Osteoblast (primary cell): ENCODE data around the gene AQP12A. TPM values are rescaled to one million over a fixed set of nuclear protein-coding genes. Genes with fewer than 3 reads are reported as not detected.

ENCODE experiments used
- DNase-seq: peaks from one replicate; pipeline ENCODE4 v3.0.0; 2011; ENCODE audit warnings: low spot score, mixed read lengths; ENCODE audit not compliant: insufficient read length; ENCODE audit errors: missing footprints
- H2AFZ ChIP-seq: 2 replicates; pipeline ENCODE4 v1.6.0; 2011; ENCODE audit warnings: mild to moderate bottlenecking, low read length
- H3K27ac ChIP-seq: 2 replicates; pipeline ENCODE4 v1.5.1; 2011; ENCODE audit warnings: mild to moderate bottlenecking, low read depth, low read length, moderate library complexity
- H3K27me3 ChIP-seq: 2 replicates; pipeline ENCODE4 v1.6.0; 2012; ENCODE audit warnings: mild to moderate bottlenecking, control low read depth, inconsistent platforms, low read length, moderate library complexity; ENCODE audit not compliant: insufficient read depth
- H3K36me3 ChIP-seq: 2 replicates; pipeline ENCODE4 v1.5.1; 2011; ENCODE audit warnings: mild to moderate bottlenecking, low read length, control low read depth, moderate library complexity; ENCODE audit not compliant: insufficient read depth
- H3K4me1 ChIP-seq: 2 replicates; pipeline ENCODE4 v1.5.1; 2011; ENCODE audit warnings: mild to moderate bottlenecking, low read length, control low read depth, moderate library complexity; ENCODE audit not compliant: insufficient read depth
- H3K4me2 ChIP-seq: 2 replicates; pipeline ENCODE4 v1.6.0; 2011; ENCODE audit warnings: mild to moderate bottlenecking, low read length; ENCODE audit not compliant: insufficient read depth
- H3K4me3 ChIP-seq: fragments of 200-600 bp; sonication (generic); 3 replicates; pipeline ENCODE4 v1.5.1; 2012; ENCODE audit warnings: mild to moderate bottlenecking, low read length, inconsistent platforms; ENCODE audit not compliant: insufficient read depth
- H3K79me2 ChIP-seq: 2 replicates; pipeline ENCODE4 v1.6.0; 2012; ENCODE audit warnings: mild to moderate bottlenecking, low read length, control low read depth, inconsistent platforms; ENCODE audit not compliant: insufficient read depth
- H3K9me3 ChIP-seq: 2 replicates; pipeline ENCODE4 v1.5.1; 2011; ENCODE audit warnings: low read depth, low read length, control low read depth
- H4K20me1 ChIP-seq: 2 replicates; pipeline ENCODE4 v1.6.0; 2012; ENCODE audit warnings: mild to moderate bottlenecking, low read length, control low read depth; ENCODE audit not compliant: insufficient read depth
- total RNA-seq: library from RNA; depleted of rRNA; stranded (reverse); fragments of >200 nt; gene quantifications from 2 replicates; pipeline ENCODE4 v1.2.3, GENCODE V29; 2012
- TF ChIP-seq, protein P1 (sequence below): IDR thresholded peaks from 2 replicates; pipeline ENCODE4 v1.5.1; 2011; ENCODE audit warnings: mild to moderate bottlenecking, low read depth, low read length, moderate library complexity; ENCODE audit errors: extremely low read depth

AQP12A gene
- total RNA-seq, 1 donor = not detected

DNA sequence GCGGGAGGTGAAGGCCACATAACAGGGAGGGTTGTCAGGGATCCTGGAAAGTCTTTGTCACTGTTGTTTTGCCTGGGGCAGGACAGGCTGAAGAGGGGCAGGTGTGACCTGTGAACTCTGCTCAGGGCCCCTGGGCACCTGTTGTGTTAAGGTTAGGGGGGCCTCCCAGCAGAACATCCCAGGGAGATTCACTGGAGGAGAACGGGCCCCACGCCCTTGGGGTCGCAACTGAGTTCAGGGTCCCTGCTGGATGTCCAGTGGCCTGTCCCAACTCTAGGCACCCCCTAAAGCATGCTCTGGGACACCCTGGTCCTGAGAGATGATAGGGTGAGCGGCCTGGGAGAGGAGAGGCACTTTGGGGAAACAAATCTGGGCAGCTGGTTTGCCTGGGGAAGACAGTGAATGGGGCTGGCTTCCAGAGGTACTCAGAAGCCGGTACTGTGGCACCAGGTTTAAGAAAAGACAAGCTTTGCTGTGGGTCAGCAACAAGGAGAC lies 43.5 kb upstream of the AQP12A start:
- H3K79me2 ChIP-seq = no peaks in the 10 kb centered on the region
- H3K4me3 ChIP-seq = no peak overlapping the region
- H3K27ac ChIP-seq = no peak overlapping the region
- H2AFZ ChIP-seq = no peak overlapping the region
- TF ChIP-seq, protein P1, sequence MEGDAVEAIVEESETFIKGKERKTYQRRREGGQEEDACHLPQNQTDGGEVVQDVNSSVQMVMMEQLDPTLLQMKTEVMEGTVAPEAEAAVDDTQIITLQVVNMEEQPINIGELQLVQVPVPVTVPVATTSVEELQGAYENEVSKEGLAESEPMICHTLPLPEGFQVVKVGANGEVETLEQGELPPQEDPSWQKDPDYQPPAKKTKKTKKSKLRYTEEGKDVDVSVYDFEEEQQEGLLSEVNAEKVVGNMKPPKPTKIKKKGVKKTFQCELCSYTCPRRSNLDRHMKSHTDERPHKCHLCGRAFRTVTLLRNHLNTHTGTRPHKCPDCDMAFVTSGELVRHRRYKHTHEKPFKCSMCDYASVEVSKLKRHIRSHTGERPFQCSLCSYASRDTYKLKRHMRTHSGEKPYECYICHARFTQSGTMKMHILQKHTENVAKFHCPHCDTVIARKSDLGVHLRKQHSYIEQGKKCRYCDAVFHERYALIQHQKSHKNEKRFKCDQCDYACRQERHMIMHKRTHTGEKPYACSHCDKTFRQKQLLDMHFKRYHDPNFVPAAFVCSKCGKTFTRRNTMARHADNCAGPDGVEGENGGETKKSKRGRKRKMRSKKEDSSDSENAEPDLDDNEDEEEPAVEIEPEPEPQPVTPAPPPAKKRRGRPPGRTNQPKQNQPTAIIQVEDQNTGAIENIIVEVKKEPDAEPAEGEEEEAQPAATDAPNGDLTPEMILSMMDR = no peak
- no peaks in the 10 kb centered on the region for H4K20me1 ChIP-seq
- no peak overlapping the region for H3K4me2 ChIP-seq
- H3K9me3 ChIP-seq = no peaks in the 10 kb centered on the region
- peaks cover 52% of the 10 kb centered on the region for H3K27me3 ChIP-seq
- DNase-seq = peak; percentile 45
- no peaks in the 10 kb centered on the region for H3K36me3 ChIP-seq
- H3K4me1 ChIP-seq = no peaks in the 10 kb centered on the region

DNA sequence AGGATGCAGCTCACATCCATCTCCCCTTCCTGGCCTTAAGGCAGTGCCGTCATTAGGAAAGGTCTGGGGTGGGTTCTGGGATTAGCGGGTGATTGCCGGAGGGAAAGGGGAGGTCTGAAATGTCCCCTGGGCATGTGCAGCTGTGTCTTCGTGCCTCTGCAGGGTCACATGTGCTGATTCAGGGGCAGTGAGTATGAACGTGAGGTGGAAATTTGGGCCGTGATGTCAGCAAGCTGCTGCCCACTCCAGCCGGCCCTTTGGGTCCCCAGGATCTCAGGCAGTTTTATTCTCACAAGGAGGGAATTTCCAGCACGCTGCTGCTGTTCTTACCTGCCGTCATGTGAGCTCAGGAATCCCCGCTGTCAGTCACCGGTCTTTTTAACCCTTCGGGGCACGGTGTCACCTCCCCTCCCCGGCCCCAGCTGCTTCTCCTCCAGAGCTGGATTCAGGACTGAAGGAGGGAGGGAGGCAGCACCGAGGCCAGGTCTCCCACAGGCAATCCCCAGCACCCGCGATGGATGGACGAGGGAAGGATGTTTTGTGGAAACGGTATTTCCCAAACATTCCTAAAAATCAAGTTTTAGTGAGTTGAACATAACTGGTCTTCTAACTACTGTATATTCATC lies 42.9 kb upstream of the AQP12A start:
- TF ChIP-seq, protein P1 = no peak
- H3K27me3 ChIP-seq = peaks cover 52% of the 10 kb centered on the region
- no peak overlapping the region for H2AFZ ChIP-seq
- DNase-seq = peak; percentile 53
- H3K79me2 ChIP-seq = no peaks in the 10 kb centered on the region
- H3K4me3 ChIP-seq = no peak overlapping the region
- no peak overlapping the region for H3K27ac ChIP-seq
- no peak overlapping the region for H3K4me2 ChIP-seq
- H3K9me3 ChIP-seq = no peaks in the 10 kb centered on the region
- no peaks in the 10 kb centered on the region for H4K20me1 ChIP-seq
- H3K4me1 ChIP-seq = no peaks in the 10 kb centered on the region
- no peaks in the 10 kb centered on the region for H3K36me3 ChIP-seq

DNA sequence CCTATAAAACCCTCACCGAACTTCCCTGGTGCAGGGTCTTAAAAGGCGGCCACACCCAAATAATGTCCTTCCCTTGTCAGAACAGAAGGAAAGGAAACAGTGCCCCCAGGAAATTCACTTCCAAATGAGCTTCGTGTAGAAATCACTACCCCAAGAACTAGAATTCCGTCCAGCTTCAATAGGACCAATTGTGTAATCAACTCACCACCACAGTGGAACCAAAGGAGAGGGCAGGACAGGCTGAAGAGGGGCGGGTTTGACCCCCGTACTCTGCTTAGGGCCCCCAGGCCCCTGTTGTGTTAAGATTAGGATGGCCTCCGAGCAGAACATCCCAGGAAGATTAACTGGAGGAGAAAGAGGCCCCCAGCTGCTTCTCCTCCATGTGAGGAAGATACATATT lies 42.3 kb upstream of the AQP12A start:
- Histone ChIP-seq H3K36me3 (no peaks in the 10 kb centered on the region), H3K27me3 (peaks cover 52% of the 10 kb centered on the region)
- TF ChIP-seq, protein P1 = no peak

DNA sequence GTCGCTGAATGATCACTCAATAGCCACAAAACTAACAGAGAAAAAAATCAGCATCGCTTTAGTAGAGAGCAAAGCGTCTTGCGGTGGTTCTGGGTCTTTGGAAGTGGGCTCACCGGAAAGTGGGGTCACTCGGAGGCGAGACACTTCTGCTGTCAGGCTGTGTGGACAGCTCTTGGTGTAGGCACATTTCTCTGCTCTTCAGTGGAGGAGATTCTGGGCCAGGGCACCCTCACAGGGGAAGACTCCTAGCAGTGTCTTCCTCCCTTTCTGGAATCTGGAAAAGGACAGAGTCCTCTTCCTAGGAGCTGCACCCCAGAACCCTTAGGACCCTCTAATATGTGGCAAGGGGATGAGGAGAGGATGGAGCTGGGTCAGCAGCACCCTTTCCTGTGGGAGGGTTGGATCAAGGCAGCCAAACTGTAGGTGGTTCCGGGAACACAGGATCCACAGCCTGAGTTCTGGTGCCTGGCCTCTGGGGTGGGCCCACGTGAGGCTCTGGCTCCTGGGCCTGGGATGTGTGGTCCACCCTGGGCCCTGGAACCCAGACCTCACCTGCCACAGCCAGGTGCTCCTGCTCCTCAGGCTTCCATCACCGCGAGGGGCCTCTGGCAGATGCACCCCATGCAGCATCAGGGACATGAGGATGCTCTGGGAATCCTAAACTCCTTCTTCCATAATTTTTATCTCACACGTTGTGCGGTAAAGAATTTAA lies 41.3 kb upstream of the AQP12A start:
- no peaks in the 10 kb centered on the region for H3K9me3 ChIP-seq
- DNase-seq = peak; percentile 17
- TF ChIP-seq, protein P1 = no peak
- H2AFZ ChIP-seq = no peak overlapping the region
- no peak overlapping the region for H3K27ac ChIP-seq
- H3K4me3 ChIP-seq = no peak overlapping the region
- no peaks in the 10 kb centered on the region for H3K79me2 ChIP-seq
- H3K4me1 ChIP-seq = no peaks in the 10 kb centered on the region
- H3K4me2 ChIP-seq = no peak overlapping the region
- no peaks in the 10 kb centered on the region for H4K20me1 ChIP-seq
- H3K27me3 ChIP-seq = peaks cover 55% of the 10 kb centered on the region
- H3K36me3 ChIP-seq = no peaks in the 10 kb centered on the region

More for the DNA sequence above, 42.3 kb upstream of the AQP12A start:
- no peaks in the 10 kb centered on the region for H3K4me1 ChIP-seq
- DNase-seq = peak; percentile 82
- no peaks in the 10 kb centered on the region for H4K20me1 ChIP-seq
- H3K9me3 ChIP-seq = no peaks in the 10 kb centered on the region
- H3K27ac ChIP-seq = no peak overlapping the region
- H3K79me2 ChIP-seq = no peaks in the 10 kb centered on the region
- H3K4me3 ChIP-seq = no peak overlapping the region
- no peak overlapping the region for H2AFZ ChIP-seq
- no peak overlapping the region for H3K4me2 ChIP-seq
